ENCODE data around the gene LCA5L. TPM values are rescaled to one million over a fixed set of nuclear protein-coding genes. Genes with fewer than 3 reads are reported as not detected.
"Not testable (repeated sequence)": the region's sequence is repeated elsewhere in the genome, so short reads cannot be mapped to it uniquely, and the experiment has no call there.

The LCA5L gene
- polyA plus RNA-seq, 1 donor: 2.0 TPM

DNA sequence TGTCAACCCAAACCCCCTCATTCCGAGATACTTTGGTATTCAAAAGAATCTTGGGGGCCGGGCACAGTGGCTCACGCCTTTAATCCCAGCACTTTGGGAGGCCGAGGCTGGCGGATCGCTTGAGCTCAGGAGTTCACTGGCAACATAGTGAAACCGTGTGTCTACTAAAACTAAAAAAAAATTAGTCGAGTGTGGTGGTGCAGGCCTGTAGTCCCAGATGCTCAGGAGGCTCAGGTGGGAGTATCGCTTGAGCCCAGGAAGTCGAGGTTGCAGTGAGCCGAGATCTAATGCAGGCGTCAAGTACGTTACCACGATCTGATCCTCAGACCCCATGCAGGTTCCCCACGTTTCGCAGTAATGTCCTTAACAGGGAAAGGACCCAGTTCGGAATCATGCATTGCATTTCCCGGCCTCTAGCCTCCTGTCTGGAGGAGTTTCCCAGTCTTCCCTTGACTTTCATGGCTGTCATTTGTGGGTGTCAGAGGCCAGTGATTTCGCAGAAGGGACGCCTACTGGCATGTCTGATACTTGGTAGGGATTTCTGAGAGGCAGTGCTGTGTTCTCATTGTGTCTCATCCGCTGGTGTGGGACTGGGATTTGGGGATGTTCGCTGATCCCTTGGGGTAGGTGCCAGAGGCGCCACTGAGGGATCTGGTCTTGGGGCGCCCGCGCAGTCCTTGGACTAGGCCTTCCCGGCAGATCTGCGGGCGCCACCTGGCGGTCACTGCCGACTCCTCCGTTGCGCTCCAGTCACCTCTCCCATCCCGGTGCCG is 57.4 kb downstream of the LCA5L start:
- Histone ChIP-seq H3K4me1 (ENCODE audit: control insufficient read depth, insufficient read depth, low read length) (peaks cover 20% of the 10 kb centered on the region), H3K27ac (ENCODE audit: low read length) (peak overlapping the region; percentile 75), H3K9me3 (ENCODE audit: control insufficient read depth, low read depth, low read length) (no peaks in the 10 kb centered on the region), H3K4me3 (ENCODE audit: low read length) (peak overlapping the region; percentile 46), H3K27me3 (ENCODE audit: control insufficient read depth, insufficient read depth, low read length) (no peaks in the 10 kb centered on the region), H3K36me3 (ENCODE audit: control insufficient read depth, insufficient read depth, low read length) (peaks cover 26% of the 10 kb centered on the region)
- no CpG with 5 or more reads among the region's 35 CpGs for WGBS (ENCODE audit: insufficient coverage, low lambda C conversion rate)
- DNase-seq: peak; percentile 86 to 88

GRCh38 chr21:39387461-39388037 is 58.0 kb downstream of the LCA5L start:
- Histone ChIP-seq H3K36me3 (ENCODE audit: control insufficient read depth, insufficient read depth, low read length) (peaks cover 19% of the 10 kb centered on the region), H3K9me3 (ENCODE audit: control insufficient read depth, low read depth, low read length) (no peaks in the 10 kb centered on the region), H3K27ac (ENCODE audit: low read length) (peak overlapping the region; percentile 78), H3K4me3 (ENCODE audit: low read length) (peak overlapping the region; percentile 46), H3K27me3 (ENCODE audit: control insufficient read depth, insufficient read depth, low read length) (no peaks in the 10 kb centered on the region), H3K4me1 (ENCODE audit: control insufficient read depth, insufficient read depth, low read length) (peaks cover 20% of the 10 kb centered on the region)
- DNase-seq: peak; percentile 79 to 81
- WGBS (ENCODE audit: insufficient coverage, low lambda C conversion rate): 39% methylated on average over 2 of the region's 21 CpGs

GRCh38 chr21:39386899-39387298 is 58.7 kb downstream of the LCA5L start:
- Histone ChIP-seq H3K9me3 (ENCODE audit: control insufficient read depth, low read depth, low read length) (no peaks in the 10 kb centered on the region), H3K27ac (ENCODE audit: low read length) (peak overlapping the region; percentile 78), H3K4me1 (ENCODE audit: control insufficient read depth, insufficient read depth, low read length) (peaks cover 20% of the 10 kb centered on the region), H3K27me3 (ENCODE audit: control insufficient read depth, insufficient read depth, low read length) (no peaks in the 10 kb centered on the region), H3K4me3 (ENCODE audit: low read length) (no peak overlapping the region), H3K36me3 (ENCODE audit: control insufficient read depth, insufficient read depth, low read length) (peaks cover 13% of the 10 kb centered on the region)
- 96% methylated on average over 7 of the region's 11 CpGs for WGBS (ENCODE audit: insufficient coverage, low lambda C conversion rate)
- DNase-seq: no peak

- peaks cover 20% of the 10 kb centered on the region for H3K4me1 ChIP-seq (ENCODE audit: control insufficient read depth, insufficient read depth, low read length)
- no CpG with 5 or more reads among the region's 13 CpGs for WGBS (ENCODE audit: insufficient coverage, low lambda C conversion rate)
- H3K27ac ChIP-seq (ENCODE audit: low read length): peak overlapping the region; percentile 69
- peaks cover 8% of the 10 kb centered on the region for H3K36me3 ChIP-seq (ENCODE audit: control insufficient read depth, insufficient read depth, low read length)
- no peaks in the 10 kb centered on the region for H3K9me3 ChIP-seq (ENCODE audit: control insufficient read depth, low read depth, low read length)
- DNase-seq: no peak
- H3K27me3 ChIP-seq (ENCODE audit: control insufficient read depth, insufficient read depth, low read length): no peaks in the 10 kb centered on the region
- peak overlapping the region; percentile 17 for H3K4me3 ChIP-seq (ENCODE audit: low read length)
Measured at GRCh38 chr21:39386194-39386593, 59.4 kb downstream of the LCA5L start.

GRCh38 chr21:39385299-39386145 is 60.1 kb downstream of the LCA5L start:
- WGBS (ENCODE audit: insufficient coverage, low lambda C conversion rate): no CpG with 5 or more reads among the region's 50 CpGs
- Histone ChIP-seq H3K36me3 (ENCODE audit: control insufficient read depth, insufficient read depth, low read length) (peaks cover 2% of the 10 kb centered on the region), H3K9me3 (ENCODE audit: control insufficient read depth, low read depth, low read length) (no peaks in the 10 kb centered on the region), H3K27ac (ENCODE audit: low read length) (peak overlapping the region; percentile 86), H3K27me3 (ENCODE audit: control insufficient read depth, insufficient read depth, low read length) (no peaks in the 10 kb centered on the region), H3K4me1 (ENCODE audit: control insufficient read depth, insufficient read depth, low read length) (peaks cover 20% of the 10 kb centered on the region), H3K4me3 (ENCODE audit: low read length) (peak overlapping the region; percentile 21)
- DNase-seq: peak; percentile 96 to 97

- H3K4me1 ChIP-seq (ENCODE audit: control insufficient read depth, insufficient read depth, low read length): peaks cover 20% of the 10 kb centered on the region
- H3K27me3 ChIP-seq (ENCODE audit: control insufficient read depth, insufficient read depth, low read length): no peaks in the 10 kb centered on the region
- H3K9me3 ChIP-seq (ENCODE audit: control insufficient read depth, low read depth, low read length): no peaks in the 10 kb centered on the region
- no peak for DNase-seq
- H3K4me3 ChIP-seq (ENCODE audit: low read length): peak overlapping the region; percentile 21
- peak overlapping the region; percentile 86 for H3K27ac ChIP-seq (ENCODE audit: low read length)
- no CpG with 5 or more reads among the region's 13 CpGs for WGBS (ENCODE audit: insufficient coverage, low lambda C conversion rate)
- no peaks in the 10 kb centered on the region for H3K36me3 ChIP-seq (ENCODE audit: control insufficient read depth, insufficient read depth, low read length)
Measured at GRCh38 chr21:39384674-39385298, 60.8 kb downstream of the LCA5L start.

GRCh38 chr21:39382096-39382495 is 63.5 kb downstream of the LCA5L start:
- not testable (repeated sequence) for H3K27ac ChIP-seq (ENCODE audit: low read length); H3K4me3 ChIP-seq (ENCODE audit: low read length)
- WGBS (ENCODE audit: insufficient coverage, low lambda C conversion rate): 100% methylated on average over 2 of the region's 7 CpGs

DNA sequence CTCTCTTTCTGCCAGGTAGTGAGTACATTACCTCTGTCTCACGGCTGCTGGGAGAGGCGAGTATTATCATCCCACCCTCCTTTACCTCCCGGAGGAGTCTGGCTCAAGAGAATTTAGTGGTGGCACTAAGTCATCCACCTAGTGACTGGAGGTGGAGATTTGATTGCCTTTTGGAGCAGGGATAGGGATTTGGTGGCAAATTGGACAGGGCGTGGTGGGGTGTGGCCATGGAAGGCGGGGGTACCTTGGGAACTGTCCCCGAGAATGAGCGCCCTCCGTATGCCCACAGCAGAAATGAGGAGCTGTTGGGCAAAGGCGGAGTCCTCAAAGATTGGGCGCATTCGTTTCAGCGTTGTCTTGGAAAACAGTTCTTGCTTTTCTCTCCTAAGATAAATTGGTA is 64.6 kb downstream of the LCA5L start:
- no peaks in the 10 kb centered on the region for H3K9me3 ChIP-seq (ENCODE audit: control insufficient read depth, low read depth, low read length)
- whole genome bisulfite sequencing (ENCODE audit: insufficient coverage, low lambda C conversion rate): no CpG with 5 or more reads among the region's 12 CpGs
- peaks cover 5% of the 10 kb centered on the region for H3K4me1 ChIP-seq (ENCODE audit: control insufficient read depth, insufficient read depth, low read length)
- H3K27me3 ChIP-seq (ENCODE audit: control insufficient read depth, insufficient read depth, low read length): no peaks in the 10 kb centered on the region
- no peaks in the 10 kb centered on the region for H3K36me3 ChIP-seq (ENCODE audit: control insufficient read depth, insufficient read depth, low read length)
- H3K27ac ChIP-seq (ENCODE audit: low read length): peak overlapping the region; percentile 91
- peak overlapping the region; percentile 74 for H3K4me3 ChIP-seq (ENCODE audit: low read length)
- DNase-seq: peak in 1 of 2 donors; percentile 30

More at GRCh38 chr21:39382096-39382495, 63.5 kb downstream of the LCA5L start:
- H3K9me3 ChIP-seq (ENCODE audit: control insufficient read depth, low read depth, low read length); DNase-seq; H3K36me3 ChIP-seq (ENCODE audit: control insufficient read depth, insufficient read depth, low read length); H3K27me3 ChIP-seq (ENCODE audit: control insufficient read depth, insufficient read depth, low read length): not testable (repeated sequence)
- H3K4me1 ChIP-seq (ENCODE audit: control insufficient read depth, insufficient read depth, low read length): peaks cover 16% of the 10 kb centered on the region

- WGBS (ENCODE audit: insufficient coverage, low lambda C conversion rate): 0% methylated on average over 3 of the region's 65 CpGs
- Histone ChIP-seq H3K4me1 (ENCODE audit: control insufficient read depth, insufficient read depth, low read length) (peaks cover 4% of the 10 kb centered on the region), H3K9me3 (ENCODE audit: control insufficient read depth, low read depth, low read length) (no peaks in the 10 kb centered on the region)
Measured at GRCh38 chr21:39379986-39380891, 65.3 kb downstream of the LCA5L start.

More at GRCh38 chr21:39379986-39380891, 65.3 kb downstream of the LCA5L start:
- peak overlapping the region; percentile 74 for H3K4me3 ChIP-seq (ENCODE audit: low read length)
- peak overlapping the region; percentile 91 for H3K27ac ChIP-seq (ENCODE audit: low read length)
- no peaks in the 10 kb centered on the region for H3K36me3 ChIP-seq (ENCODE audit: control insufficient read depth, insufficient read depth, low read length)
- peak; percentile 96 for DNase-seq
- H3K27me3 ChIP-seq (ENCODE audit: control insufficient read depth, insufficient read depth, low read length): no peaks in the 10 kb centered on the region

Measured in large intestine (tissue), 3 donors.